Putamen (tissue), 1 donor: ENCODE data around the gene PNPLA6.
A peak's percentile ranks its signal among the peaks of the same experiment; 100 is the strongest.

Source experiments
- DNase-seq: peaks from one replicate; pipeline ENCODE4 v3.0.0-alpha.2; 2016; ENCODE audit warnings: low spot score

Gene PNPLA6

DNA sequence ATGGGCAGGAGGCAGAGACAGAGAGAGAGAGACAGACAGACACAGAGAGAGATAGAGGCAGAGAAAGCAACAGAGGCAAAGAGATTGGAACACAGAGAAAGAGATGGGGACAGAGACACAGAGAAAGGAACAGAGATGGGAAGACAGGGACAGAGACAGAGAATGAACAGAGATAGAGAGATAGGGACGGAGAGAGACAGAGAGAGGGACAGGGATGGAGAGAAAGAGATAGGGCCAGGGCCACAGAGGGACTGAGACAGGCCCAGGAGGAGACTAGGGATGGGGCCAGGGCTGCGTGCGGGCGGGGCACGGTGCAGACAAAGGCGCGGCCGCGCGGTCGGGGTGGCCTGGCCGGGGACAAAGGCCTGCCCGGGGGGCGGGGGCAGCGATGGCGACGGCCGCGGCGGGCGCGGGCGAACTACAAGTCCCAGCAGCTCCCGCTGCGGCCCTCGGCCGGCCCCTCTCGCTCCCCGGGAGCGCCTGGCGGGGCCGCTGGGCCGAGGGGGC lies 19.8 kb upstream of the PNPLA6 start, which contains the start of gene ZNF358:
TSS of gene ZNF358 (plus strand) at position 459 of the 507 bp plus-strand sequence. CDS start 3,140 bp downstream, outside the sequence.
- peak; percentile 80 for DNase-seq

GRCh38 chr19:7516333-7516732 lies 19.2 kb upstream of the PNPLA6 start:
- no peak for DNase-seq

DNA sequence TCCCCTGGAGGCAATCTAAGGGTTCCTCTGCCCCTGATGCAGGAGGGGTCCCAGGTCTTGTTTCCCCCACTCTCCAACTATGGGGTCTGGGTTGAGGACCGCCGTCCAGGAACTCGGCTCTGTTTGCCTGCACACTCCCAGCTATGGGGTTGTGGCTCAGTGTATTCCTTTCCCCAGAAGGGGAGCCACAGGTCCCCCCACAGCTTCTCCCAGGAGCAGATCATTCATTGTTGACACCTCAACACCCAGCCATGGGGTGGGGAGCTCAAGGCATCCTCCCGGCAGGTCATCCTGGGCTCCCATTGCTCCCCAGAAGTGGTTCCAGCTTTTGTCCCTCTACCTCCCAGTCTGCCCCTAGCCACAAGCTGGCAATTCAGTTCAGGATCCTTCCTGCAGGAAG lies 18.6 kb upstream of the PNPLA6 start:
- DNase-seq = no peak

DNA sequence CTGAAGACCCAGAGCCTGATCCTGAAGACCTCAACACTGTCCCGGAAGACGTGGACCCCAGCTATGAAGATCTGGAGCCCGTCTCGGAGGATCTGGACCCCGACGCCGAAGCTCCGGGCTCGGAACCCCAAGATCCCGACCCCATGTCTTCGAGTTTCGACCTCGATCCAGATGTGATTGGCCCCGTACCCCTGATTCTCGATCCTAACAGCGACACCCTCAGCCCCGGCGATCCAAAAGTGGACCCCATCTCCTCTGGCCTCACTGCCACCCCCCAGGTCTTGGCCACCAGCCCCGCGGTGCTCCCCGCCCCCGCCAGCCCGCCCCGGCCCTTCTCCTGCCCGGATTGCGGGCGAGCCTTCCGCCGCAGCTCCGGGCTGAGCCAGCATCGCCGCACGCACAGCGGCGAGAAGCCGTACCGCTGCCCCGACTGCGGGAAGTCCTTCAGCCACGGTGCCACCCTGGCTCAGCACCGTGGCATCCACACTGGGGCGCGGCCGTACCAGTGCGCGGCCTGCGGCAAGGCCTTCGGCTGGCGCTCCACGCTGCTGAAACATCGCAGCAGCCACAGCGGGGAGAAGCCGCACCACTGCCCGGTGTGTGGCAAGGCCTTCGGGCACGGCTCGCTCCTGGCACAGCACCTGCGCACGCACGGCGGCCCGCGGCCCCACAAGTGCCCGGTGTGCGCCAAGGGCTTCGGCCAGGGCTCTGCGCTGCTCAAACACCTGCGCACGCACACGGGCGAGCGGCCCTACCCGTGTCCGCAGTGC lies 16.0 kb upstream of the PNPLA6 start:
- no peak for DNase-seq

DNA sequence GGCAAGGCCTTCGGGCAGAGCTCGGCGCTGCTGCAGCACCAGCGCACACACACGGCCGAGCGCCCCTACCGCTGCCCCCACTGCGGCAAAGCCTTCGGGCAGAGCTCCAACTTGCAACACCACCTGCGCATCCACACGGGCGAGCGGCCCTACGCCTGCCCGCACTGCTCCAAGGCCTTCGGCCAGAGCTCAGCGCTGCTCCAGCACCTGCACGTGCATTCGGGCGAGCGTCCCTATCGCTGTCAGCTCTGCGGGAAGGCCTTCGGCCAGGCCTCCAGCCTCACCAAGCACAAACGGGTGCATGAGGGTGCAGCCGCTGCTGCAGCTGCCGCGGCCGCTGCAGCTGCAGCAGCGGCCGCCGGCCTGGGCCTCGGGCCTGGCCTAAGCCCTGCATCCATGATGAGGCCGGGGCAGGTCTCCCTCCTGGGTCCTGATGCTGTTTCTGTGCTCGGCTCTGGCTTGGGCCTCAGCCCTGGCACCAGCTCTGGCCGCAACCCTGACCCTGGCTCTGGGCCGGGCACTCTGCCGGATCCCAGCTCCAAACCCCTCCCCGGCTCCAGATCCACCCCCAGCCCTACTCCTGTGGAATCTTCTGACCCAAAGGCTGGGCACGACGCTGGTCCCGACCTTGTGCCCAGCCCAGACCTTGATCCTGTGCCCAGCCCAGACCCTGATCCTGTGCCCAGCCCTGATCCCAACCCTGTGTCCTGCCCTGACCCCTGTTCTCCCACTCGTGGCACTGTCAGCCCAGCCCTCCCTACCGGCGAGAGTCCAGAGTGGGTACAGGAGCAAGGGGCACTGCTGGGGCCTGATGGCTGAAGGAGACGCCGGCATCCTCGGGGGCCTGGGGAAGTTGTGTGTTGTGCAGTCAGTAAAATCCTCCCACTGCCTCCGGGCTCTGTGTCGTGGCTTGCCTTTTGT lies 15.1 kb upstream of the PNPLA6 start:
- no peak for DNase-seq

DNA sequence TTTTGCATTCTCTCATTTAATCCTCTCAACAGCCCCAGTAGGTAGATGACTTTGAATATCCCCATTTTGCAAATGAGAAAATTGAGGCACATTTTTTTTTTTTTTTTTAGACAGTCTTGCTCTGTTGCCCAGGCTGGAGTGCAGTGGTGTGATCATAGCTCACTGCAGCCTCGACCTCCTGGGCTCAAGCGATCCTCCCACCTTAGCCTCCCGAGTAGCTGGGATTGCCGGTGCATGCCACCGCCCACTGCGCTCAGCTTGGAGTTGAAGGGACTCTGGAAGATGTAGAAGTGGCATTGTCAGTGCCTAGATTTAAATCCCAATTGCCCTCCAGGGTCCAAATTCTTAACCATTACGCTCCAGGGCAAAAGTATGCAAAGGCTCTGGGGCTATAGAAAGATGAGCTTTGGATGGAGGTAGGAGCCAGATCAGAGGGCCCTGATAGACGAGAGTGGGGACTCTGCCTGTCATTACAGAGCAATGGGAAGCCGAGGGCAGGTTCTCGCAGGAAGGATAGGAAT lies 13.9 kb upstream of the PNPLA6 start:
- DNase-seq = no peak

DNA sequence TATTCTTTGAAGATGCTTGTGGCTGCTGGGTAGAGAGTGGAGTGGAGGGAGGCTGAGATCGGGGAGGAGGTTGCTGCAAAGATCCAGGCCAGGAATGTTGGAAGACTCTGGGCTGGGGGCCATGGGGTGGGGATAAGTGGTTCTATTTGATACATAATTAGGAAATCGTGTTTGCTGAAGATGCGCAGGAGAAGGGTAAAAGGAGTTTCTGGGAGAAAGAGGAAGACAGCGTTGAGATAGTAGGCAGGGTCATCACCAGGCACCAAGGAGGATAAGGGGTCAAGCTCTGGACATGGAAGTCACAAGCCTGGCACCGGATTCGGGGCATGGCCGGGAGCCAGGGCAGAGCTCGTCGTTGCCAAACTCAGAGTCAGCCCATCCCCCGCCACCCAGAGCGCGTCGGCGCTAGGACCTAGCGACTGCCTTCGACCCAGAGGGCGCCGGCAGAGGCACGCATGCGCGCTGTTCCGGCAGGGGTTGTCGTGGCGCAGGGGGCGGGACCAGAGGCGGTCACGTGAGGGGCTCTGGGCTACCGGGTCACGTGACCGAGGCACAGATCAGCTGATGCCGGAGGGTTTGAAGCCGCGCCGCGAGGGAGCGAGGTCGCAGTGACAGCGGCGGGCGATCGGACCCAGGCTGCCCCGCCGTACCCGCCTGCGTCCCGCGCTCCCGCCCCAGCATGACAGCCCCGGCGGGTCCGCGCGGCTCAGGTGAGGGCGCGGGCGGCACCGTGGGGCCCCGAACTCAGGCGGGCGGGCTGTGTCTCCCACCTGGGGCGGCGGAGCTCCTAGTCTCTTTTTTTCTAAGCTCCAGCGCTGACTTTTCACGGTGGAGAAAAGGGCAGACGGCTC lies 13.2 kb upstream of the PNPLA6 start, which contains the start of gene MCOLN1:
TSS of gene MCOLN1 (plus strand) at position 553 of the 851 bp plus-strand sequence. CDS start at position 680, 127 bp downstream.
- DNase-seq = peak; percentile 97

- DNase-seq = no peak
These were observed 12.4 kb upstream of the PNPLA6 start for GRCh38 chr19:7522923-7523667.

DNA sequence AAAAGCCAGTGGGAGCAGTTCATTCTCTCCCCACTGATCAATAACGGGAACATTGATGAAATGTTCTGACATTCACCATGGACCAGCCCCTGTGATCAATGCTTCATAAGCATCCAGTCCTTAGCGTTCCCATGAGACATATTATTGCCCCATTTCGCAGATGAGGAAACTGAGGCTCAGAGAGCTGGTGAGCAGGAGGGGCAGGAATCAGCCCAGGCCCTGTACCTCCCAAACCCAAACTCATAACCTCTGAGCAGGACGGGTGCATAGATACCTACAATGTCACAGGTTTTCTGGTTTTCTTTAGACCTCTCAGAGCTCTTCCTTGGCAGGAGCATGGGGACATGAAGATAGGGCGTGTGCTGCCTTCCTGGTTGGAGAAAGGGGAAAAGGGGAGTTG lies 11.0 kb upstream of the PNPLA6 start:
- DNase-seq = no peak

GRCh38 chr19:7524992-7525739 lies 10.4 kb upstream of the PNPLA6 start:
- DNase-seq = no peak

DNA sequence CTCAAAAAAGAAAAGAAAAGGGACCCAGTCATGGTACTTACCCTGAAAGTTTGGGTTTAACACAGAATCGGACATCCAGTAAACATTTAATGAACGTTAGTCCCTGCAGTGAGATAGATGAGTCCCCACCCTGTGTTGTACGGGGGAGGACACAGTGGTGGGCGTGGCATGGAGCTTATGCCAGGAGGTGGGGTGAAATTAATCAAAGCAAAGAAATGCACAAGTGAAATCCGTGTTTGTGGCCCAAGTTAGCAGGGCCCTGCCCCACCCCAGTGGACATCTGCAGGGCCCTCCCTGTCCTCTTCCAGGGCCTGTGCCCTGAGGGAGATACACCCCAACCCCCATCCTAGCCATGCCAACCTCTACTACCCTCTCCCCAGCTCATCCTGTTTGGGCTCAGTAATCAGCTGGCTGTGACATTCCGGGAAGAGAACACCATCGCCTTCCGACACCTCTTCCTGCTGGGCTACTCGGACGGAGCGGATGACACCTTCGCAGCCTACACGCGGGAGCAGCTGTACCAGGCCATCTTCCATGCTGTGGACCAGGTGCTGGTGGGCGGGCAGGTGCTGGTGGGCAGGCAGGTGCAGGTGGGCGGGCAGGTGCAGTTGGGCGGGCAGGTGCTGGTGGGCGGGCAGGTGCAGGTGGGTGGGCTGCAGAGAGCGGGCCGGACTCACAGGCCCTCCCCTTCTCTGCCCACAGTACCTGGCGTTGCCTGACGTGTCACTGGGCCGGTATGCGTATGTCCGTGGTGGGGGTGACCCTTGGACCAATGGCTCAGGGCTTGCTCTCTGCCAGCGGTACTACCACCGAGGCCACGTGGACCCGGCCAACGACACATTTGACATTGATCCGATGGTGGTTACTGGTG lies 9.2 kb upstream of the PNPLA6 start:
- no peak for DNase-seq

GRCh38 chr19:7527516-7528191 lies 7.9 kb upstream of the PNPLA6 start:
- DNase-seq = no peak

GRCh38 chr19:7528192-7528519 lies 7.4 kb upstream of the PNPLA6 start:
- no peak for DNase-seq

DNA sequence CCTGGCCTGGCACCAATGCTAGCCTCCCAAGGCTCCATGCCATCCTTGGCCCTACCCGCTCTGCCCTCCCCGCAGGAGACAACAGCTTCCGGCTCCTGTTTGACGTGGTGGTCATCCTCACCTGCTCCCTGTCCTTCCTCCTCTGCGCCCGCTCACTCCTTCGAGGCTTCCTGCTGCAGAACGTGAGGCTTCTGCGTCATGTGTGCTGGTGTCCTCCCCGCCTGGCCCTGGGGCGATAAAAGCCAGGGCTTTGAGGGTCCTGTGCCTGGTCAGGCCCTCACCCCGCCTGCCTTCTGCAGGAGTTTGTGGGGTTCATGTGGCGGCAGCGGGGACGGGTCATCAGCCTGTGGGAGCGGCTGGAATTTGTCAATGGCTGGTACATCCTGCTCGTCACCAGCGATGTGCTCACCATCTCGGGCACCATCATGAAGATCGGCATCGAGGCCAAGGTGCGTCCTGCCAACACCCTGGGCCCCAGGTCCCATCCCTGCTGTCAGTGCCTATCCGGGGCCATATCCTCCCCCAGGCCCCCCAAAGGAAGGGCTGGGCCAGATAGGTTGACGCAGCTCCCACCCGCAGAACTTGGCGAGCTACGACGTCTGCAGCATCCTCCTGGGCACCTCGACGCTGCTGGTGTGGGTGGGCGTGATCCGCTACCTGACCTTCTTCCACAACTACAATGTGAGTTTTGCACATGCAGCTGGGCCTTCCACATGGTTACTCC lies 6.8 kb upstream of the PNPLA6 start:
- no peak for DNase-seq

GRCh38 chr19:7529246-7529600 lies 6.3 kb upstream of the PNPLA6 start:
- DNase-seq = no peak

DNA sequence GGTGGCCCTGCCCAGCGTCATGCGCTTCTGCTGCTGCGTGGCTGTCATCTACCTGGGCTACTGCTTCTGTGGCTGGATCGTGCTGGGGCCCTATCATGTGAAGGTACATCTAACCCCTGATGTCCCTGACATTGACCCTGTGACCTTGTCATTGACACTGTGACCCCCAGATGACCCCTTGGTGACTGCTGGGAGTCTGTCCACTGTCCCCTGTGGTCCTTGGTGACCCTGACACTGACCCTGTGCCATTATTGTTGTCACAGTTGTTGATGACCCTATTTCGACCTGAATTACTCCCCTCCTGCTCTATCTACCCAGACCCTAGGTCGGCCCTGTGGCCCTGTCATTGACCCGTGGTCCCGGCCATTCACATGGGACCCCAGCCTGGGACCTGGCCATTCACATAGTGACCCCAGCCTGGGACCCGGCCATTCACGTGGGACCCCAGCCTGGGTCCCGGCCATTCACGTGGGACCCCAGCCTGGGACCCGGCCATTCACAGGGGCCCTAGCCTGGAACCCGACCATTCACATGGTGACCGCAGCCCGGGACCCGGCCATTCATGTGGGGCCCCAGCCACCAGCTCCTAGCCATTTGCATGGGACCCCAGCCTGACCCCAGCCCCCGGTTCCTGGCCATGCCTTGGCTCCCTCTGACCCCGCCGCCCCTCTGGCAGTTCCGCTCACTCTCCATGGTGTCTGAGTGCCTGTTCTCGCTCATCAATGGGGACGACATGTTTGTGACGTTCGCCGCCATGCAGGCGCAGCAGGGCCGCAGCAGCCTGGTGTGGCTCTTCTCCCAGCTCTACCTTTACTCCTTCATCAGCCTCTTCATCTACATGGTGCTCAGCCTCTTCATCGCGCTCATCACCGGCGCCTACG lies 5.7 kb upstream of the PNPLA6 start:
- DNase-seq = no peak
